Left renal cortex interstitium (tissue), 4 donors: ENCODE measurements around the gene EVI2B. TPM values are rescaled to one million over a fixed set of nuclear protein-coding genes. Genes with fewer than 3 reads are reported as not detected.
"Not testable (repeated sequence)": the region's sequence is repeated elsewhere in the genome, so short reads cannot be mapped to it uniquely, and the experiment has no call there.

Source experiments
- DNase-seq, 4 donors: peaks; one replicate each; pipeline ENCODE4 v3.0.0-alpha.2; 2013; ENCODE audit warnings: low read depth in 4 of 4, low spot score in 2 of 4, missing footprints in 1 of 4
- polyA plus RNA-seq, 4 donors: library from polyadenylated mRNA; unstranded; fragments of 120-200 nt; gene quantifications; one replicate each; pipeline ENCODE4 v1.2.1, GENCODE V29; 2013; ENCODE audit not compliant: insufficient read length in 4 of 4

The EVI2B gene
- polyA plus RNA-seq, 4 donors: 0.99 to 3.3 (median 2.4) TPM

DNA sequence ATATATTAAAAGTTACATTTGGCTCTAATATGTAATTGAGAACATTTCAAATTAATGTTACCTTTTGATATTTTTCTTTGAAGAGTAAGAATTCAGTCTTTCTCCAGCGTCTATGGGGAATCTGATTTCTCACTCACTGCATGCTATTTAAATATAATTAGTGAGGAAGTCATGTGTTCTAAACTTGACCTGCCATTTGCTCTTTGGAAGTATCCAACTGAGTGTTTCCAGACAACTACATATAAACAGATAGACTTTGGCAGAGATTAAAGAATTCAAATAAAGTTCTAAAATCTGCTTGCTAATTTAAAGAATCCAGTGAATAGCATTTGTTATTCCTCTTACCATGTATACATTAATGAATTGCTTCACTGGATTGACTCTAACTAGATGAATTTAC is 40.3 kb downstream of the EVI2B start:
- DNase-seq: no peak

DNA sequence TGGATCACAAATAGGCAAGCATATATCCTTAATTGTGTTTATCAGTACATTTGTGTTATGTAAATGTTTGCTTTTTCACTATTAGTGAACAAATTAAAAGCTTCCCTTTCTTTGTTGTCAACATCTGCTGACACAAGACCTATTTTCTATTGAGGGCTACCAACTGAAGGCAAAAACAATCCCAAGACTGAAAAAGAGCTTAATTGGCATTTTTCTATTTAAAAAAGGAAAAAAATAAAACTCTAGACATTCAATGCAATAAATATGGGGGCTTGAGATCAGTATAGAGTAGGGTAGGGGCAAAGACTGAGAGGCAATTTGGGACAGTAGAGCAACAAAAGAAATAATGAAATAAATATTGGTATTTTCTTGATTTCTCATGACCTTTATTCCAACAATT is 41.1 kb downstream of the EVI2B start:
- no peak for DNase-seq

DNA sequence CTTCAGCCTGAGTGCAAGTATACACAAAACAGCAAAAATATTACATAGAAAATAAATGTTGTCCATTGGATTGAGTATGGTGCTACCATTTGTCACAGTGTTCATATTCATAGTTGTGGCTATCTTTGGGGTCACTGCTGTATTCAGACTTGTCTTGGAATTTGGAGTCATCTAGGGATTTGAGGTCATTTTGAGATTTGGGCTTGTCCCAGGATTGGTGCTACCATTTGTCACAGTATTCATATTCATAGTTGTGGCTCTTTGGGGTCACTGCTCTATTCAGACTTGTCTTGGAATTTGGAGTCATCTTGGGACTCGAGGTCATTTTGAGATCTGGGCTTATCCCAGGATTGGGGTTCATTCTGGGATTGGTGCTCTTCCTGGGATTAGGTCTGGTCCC is 41.6 kb downstream of the EVI2B start:
- DNase-seq: no peak

DNA sequence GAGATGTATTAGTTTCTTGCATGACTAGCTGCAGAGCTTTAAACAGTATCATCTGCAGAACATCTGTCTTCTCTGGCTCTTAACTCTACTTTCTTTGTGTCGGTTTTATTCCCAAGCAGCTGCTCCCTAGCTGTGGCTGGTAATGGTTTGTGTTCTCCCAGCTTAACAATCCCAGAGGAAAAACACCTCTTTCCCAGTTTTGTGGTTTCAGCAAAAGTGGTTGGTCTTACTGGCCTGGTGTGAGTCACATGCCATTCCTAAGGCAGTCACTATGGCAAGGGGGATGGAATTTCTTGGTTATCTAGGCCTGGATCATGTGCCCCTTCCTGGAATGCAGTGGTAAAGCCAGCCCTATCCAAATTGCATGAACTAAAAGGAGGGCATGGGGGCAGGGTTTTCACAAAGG is 44.3 kb downstream of the EVI2B start:
- DNase-seq: no peak

DNA sequence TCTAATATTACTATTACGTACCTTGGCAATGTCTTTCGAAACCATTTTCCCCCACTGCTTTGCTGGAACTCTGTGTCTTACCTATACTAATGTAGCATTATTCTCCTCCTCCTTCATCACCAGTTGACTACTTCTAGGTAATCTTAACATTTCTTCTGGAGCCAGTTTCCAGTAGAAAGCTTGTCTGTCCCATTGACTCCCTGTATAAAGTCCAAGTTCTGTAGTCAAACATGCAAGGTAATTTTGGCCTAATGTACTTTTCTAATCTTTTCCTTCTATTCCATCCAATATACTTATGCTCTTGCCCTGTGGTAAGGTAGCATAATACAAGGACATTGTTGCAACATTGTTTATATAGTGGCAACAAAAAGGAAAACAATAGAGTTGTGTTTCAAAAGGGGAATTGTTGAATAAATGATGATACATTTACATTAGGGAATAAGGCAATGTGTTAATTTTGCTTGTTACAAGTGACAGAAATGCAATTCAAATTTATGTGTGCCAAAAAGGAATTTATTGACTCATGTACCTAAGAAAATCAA is 44.7 kb downstream of the EVI2B start:
- DNase-seq: no peak

DNA sequence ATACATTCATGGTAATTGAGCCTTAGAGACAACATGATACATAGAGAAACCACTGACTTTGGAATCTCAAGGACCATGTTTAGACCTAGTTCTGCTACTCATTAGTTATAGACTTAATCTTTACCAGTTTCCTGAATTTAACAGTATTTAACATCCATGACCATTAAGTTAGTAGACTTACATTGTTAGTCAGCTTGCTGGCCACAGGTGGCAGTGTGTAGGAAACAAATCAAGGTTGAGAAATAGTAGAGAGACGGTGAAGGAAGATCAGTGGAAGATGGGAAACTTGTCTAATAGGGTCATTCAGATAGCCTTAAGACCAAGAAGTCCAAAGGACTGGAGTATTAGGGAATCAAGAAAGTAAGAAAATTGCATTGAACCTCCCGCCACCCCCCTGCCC is 47.8 kb downstream of the EVI2B start:
- DNase-seq: no peak

DNA sequence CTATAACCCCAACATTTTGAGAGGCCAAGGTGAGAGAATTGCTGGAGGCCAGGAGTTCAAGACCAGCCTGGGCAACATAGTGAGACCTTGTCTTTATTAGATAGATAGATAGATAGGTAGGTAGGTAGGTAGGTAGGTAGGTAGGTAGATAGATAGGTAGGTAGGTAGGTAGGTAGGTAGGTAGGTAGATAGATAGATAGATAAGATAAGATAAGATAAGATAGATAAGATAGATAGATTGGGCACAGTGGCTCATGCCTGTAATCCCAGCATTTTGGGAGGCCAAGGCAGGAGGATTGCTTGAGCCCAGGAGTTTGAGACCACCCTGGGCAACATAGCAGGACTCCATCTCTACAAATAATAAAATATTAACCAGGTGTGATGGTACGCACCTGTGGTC is 50.9 kb downstream of the EVI2B start:
- not testable (repeated sequence) for DNase-seq

DNA sequence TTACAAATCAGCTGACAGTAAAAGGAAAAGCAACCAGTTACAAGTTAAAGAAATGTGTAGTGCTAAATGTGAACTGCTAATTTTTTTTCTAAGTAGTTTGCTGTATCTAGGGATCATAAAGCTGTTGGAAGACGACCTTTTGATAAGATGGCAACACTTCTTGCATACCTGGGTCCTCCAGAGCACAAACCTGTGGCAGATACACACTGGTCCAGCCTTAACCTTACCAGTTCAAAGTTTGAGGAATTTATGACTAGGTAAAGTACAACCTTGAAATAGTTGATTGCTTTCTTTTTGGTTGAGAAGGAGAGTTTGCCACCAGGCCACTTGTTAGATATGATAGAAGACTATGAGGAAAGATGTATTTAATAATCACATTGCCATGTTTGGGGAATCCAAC is 52.3 kb downstream of the EVI2B start:
- no peak for DNase-seq

DNA sequence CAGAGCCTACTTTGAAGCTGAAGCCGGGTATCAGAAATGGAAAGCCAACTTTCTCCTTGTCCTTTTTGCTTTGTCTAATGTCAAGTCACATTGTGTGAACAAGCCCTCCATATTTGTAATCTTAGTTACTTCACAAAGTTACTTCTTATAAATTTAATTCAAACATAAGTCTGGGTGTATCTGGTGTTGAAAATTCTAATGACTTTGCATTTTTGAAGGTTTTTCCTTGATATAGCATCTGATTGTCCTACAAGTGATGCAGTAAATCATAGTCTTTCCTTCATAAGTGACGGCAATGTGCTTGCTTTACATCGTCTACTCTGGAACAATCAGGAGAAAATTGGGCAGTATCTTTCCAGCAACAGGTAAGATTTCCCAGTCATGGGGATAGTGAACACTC is 53.7 kb downstream of the EVI2B start:
- DNase-seq: no peak

DNA sequence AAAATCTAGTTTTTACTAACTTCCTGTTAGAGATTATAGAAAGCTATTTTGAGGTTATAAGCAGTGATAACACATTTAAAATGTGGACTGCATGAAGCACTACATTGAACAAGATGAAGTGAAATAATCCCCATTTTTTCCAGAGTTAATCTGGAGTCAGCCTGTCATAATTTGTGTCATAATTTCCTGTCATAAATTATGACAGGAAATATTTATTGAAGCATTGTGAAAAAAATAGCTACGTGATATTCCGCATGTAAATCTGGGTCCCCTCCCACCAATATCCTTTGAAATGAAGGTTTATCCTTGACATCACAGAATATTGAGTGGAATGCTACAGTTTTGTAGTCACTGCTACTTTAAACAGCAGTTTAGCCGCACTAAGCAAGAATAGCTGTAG is 56.9 kb downstream of the EVI2B start:
- DNase-seq: no peak

DNA sequence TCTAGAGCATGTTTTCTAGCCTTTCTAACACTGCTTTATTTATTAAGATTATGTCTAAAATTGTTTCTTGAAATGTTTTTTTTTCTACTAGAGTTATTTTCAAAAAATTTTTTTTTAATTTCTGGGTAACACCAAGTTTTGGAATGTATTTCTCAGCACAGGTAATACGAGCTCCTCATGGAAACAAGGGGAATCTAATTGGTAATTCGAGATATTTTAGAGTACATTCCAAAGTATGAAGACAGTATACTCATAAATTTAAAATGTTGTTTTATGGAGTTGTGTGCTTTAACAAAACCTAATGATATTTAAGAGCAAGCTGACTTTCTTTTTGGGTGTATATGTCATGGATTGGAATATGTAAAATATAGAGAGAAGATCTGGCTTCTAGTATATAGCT is 59.2 kb downstream of the EVI2B start:
- DNase-seq: no peak

Other genes with a start within 250 kb of the EVI2B start
- gene NF1, start 219.1 kb downstream of the EVI2B start, polyA plus RNA-seq: 10 to 100 TPM; 32.1 to 45.4 (median 39.9) TPM
- gene OMG, start 16.8 kb downstream of the EVI2B start, polyA plus RNA-seq: under 1 TPM in 3 of 4 donors, not detected in 1; 0.11 to 0.69 (median 0.33) TPM
- gene EVI2A, start 7.6 kb upstream of the EVI2B start, polyA plus RNA-seq: 1 to 10 TPM; 1.1 to 2.0 (median 1.3) TPM
- 10 to 100 TPM; 14.1 to 17.2 (median 16.1) TPM for gene RAB11FIP4, start 77.6 kb upstream of the EVI2B start, polyA plus RNA-seq